GM18508 (cell line): ENCODE data around the gene ITGA11.
"Not testable (repeated sequence)": the region's sequence is repeated elsewhere in the genome, so short reads cannot be mapped to it uniquely, and the experiment has no call there.

Source experiments
- ATAC-seq: cut with Tn5 transposase; IDR thresholded peaks from one replicate; pipeline ENCODE4 v1.9.1; 2021; ENCODE audit warnings: moderate number of reproducible peaks; ENCODE audit not compliant: insufficient read depth, unreplicated experiment

The ITGA11 gene

DNA sequence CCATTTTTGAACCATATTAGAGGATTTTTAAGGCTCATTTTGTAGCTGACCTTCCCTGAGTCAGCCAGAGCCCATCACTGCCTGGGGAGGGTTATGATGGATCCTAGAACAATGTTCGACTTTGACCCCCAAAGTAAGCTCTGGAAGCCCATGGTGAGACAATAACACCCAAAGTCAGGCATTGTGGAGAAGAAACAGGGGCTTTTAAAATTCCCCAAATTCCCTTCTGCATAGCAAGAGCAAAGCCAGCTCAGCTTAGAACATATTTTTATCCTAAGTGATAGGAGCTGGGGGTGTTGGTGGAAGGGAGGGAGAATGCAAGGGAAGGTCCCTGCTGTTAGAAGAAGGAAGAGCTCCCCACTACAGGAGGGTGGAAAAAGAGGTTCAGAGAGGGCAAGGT lies 4.0 kb downstream of the ITGA11 start:
- ATAC-seq = no peak

DNA sequence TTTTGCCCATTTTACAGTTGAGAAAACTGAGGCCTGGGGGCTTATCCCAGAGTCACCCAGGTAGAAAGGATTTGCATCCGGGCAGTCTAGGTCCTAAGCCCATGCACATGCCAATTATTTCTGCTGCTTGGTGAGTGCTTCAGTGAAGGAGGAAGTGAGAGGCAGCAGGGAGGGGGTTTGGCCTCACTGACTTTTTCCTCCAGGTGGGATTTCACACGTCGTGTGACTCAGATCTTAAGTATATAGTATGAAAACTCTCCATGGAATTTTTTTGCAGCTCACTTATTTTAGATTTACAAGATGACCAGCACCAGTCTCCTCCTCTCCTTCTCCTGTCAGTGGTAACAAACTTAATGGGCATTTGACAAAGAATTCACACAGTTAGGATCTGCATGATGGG lies 4.6 kb downstream of the ITGA11 start:
- no peak for ATAC-seq

DNA sequence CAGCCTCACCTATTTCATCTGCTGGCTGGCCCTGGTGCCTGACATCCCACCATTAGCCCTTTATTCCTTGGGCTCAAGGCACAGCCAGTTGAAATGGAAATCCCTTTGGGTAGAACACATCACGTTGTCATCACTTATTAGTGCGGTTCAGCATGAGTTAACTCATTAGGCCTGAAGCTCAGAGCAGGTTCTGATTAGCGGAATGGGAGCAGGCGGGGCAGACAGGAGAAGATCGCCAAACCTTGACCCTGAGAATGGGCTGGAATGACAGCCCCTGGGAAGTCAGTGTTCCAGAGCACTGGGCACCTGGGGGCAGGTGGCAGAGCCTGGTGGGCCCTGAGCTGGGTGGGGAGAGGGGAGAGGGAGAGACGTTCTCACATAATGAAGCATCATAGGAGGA lies 5.8 kb downstream of the ITGA11 start:
- no peak for ATAC-seq

DNA sequence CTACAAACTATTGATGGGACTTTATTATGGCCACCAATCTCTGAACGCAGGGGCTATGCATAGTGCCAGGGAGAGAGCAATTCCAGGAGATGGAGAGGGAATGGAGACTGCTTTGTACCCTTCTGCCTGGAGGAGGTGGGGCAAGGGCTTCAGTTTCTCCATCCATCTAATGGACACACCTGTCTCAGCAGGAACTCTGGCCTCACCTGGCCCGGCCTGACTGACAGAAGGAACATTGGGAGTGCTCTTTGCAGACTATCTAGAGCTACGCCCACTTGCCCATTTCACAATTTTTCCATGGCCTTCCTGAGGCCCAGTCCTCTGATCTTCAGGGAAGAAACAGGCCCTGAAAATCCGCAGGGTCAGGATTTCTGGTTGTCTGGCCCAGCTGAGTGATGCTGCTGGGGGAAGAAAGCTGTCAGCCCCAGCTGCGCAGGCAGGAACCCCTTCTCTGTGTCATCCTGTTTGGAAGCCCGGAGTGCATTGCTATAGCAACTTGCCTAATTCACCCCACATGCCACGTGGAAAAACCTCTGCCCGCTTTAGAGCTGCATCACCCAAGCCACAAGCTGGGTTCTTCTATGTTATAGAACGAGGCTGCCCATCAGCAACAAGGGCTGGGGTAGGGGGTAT lies 6.4 kb downstream of the ITGA11 start:
- ATAC-seq = no peak

DNA sequence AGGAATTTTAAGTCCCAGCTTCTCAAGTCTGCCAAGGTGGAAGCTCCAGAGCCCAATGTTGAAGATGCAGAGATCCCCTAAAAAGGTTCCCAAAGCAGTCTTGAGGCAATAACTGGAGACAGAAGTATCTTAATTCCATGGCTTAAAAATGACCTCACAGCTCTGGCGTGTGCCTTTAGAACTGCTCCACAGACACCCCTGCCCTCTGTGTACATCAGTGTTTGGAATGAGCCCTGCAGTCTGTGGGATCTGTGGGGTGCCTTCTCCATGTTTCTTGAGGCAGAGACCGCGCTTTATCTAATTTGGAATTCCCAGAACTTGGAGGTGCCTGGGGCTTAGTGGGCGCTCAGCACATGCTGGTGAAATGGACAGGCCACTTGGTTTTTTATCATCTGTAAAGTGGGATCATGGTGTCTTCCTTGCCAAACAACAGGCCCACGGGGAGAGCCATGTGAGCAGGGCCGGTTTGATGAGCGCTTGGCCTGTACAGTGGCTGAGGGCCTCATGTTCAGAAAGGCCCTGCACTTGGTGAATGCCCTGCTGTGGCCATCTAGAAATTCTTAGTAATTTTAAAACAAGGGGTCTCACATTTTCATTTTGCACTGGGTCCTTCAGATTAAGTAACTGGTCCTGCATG lies 7.1 kb downstream of the ITGA11 start:
- no peak for ATAC-seq

DNA sequence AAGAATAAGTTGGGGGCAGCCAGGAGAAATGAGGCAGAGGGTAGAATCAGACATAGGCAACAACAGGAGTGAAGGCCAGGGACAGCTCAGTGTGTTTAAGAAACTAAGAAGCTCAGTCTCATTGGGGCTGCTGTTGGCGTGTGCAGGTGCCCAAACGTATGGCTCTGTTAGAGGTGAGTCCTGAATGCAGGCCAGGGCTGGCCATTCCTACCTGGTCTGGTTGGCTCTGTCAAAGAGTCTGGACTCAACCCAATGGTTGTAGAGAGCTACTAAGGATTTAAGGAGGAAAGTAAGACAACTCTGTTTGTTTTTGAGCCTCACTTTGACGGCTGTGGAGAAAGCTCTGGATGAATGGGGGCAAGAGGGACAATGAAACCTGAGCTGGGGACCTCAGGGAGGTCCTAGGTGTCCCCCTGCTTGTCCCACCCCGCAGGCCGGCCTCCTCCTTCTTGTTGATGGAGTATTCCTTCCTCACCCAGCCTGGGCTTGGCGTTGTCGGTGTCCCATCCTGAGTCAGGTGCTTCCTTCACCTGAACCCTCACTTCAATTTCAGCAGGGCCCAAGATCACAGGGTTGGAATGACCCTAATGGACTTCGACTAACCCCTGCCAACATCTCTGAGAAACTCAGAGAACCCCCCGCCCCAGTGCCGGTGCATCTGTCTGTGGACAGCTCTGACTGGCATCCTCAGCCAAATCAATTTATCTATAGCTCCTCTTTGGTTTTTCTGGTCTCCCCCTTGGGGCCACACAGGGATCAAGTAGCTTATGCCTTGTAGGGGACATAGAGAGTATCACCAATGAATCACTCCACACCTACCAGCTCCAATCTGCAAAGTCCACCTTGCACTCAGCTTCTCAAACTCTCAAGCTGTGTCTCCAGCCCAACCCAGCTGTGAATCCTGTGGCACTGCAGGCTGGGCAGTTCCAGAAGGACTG lies 8.3 kb downstream of the ITGA11 start:
- ATAC-seq = no peak

DNA sequence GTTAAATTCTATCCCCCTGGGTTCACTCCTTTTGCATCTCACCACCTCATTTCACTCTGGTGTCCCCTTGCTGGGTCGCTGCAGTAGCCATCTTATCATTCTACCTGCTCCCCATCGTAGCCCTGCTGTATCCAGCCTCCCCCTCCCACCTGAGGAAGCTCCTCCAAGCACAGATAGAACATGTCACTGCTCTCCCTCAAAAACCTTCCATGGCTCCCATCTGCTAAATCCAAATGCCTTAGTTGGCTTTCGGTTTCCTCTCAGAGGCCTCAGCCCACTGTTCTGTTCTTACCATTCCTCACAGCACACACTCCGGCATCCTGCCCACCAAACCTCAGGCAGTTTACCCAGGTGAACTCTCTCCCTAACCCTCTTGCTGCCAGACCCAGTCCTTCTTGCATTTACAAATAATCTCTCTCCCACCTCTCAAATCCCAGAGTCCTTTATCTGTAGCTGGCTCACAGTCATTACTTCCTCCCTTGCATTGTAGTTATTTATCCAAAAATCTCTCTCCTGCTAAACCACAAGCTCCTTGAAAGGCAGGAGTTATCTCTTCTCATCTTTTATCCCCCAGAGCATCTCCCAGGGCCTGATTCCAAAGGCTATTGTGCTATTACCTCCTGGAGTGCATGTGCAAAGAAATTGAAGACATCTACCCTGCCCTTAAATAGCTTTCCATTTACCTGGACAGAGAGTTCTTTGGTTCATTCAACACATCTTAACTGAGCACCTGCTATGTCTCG lies 9.4 kb downstream of the ITGA11 start:
- ATAC-seq = not testable (repeated sequence)

DNA sequence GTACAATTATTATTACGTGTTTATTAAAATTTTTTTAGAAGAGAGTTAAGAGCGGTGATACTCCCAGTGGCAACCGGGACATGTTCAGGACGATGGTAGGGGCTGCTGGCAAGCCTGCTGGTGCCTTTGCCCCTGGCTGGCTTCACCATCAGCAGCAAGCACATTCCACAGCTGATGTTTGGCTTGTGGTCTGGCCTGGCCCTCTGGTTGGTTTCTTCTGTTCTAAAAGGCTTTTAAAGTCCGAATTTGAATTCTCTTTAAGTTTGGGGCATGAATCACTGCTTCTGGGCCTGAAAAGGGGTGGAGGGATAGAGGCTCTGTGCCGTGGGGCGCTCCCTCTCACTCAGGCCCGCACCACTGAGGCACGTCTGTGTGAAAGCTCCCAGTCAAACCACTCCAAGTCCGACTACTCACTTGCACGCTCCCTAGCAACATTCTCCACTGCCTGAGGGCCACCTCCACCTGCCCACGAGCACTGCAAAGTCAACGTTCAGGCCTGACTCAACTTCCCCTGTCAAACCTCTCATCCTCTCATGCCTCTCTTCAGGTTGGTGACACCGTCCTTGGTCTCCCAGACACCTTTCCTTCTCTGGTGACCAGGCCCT lies 10.1 kb downstream of the ITGA11 start:
- ATAC-seq = no peak

DNA sequence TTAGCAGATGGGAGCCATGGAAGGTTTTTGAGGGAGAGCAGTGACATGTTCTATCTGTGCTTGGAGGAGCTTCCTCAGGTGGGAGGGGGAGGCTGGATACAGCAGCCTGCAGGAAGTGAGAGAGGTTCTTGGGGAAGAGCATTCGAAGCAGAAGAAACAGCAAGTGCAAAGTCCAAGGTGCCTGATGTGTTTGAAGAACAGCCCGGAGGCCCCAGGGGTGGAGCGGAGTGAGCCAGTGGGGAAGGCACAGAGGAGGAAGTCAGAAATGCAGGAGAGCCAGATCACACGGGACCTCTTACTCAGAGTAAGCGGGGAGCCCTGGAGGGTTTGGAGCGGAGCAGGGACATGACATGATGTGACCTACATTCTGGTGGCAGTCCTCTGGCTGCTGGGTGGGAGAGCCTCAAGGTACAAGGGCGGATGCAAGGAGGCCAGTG lies 10.8 kb downstream of the ITGA11 start:
- no peak for ATAC-seq

DNA sequence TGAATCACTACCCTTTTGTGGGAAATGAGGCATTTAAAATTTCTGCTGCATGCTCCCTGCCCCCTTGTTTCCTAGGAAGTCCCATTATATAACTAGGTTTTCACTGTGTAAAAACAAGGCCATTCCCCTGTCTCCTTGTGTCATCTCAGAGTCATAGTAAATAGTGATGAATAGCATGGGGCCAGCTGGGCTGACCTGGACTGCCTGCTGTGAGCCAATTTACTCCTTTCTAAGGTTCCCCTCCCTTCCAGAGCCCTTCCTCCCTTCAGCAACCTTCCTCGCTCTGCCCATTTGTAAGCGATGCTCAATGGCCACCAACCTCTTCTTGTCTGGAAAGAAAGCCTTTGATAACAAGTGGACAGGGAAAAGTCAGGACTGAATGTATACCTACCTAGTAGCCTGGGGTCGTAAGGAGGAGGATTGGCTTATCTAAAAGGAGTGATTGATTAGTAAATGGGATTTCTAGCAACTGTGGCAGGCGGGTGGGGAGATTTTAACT lies 11.7 kb downstream of the ITGA11 start:
- no peak for ATAC-seq

DNA sequence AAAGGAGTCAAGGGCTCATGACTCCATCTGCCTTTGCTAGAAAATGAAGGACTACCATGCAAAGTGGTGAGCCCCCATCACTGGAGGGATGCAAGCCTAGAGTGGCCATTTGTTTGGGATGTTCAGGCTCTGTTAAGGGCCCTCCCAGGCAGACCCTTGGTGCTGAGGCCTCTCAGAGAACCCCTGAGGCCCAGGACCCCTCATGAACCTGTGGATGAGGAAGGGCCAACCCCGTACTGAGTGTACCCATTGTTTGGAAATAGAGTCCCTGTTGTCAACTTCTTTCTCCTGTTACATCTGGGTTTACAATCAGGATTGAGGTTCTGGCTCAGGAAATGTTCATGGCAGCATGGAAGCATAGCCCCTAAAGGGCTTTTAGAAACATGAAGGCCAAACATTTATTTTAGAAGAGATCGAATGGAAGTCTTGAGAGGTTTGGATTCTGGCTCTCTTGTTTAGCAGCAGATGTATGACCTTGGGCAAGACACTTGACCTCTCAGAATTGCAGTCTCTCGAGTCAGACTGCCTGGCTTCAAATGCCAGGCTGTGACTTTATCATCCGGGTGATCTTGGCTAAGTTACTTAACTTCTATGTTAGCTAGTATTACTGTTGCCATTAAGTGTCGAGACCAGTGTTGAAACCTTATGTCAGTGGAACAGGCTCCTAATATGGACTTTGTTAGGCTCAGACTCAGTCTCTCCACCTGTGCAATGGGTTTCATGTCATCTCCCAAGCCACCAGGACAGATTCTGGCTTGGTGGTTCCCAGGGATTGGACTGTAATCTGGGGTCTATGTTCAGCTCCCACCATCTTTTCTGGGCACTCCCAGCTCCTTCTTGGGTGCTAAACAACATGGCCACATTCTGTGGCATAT lies 12.4 kb downstream of the ITGA11 start:
- ATAC-seq = no peak

DNA sequence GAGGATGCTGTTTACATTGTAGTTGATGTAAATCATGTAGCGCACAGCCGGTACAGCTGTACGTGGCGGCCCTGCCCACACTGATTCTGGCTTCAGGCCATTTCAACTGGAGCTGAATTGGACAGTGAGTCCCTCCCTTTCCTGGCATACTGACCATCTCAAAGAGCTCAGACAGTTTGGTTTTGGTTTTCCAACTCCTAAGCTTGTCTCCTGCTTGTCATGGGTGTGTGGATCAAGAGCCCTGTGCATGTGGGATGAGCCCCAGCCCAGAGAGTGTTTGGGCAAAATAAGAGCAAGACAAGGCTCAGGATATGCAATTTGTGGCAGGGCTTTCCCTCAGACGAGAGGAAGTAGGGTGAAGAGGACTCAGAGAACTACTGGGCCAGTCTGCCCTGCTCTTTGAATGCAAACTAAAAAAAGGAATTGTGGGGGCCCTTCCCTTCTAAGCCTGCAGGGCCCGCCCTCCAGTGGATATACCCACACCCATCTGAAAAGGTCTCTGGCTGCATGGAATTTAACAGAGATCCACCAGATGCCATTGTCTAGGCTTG lies 13.3 kb downstream of the ITGA11 start:
- no peak for ATAC-seq

DNA sequence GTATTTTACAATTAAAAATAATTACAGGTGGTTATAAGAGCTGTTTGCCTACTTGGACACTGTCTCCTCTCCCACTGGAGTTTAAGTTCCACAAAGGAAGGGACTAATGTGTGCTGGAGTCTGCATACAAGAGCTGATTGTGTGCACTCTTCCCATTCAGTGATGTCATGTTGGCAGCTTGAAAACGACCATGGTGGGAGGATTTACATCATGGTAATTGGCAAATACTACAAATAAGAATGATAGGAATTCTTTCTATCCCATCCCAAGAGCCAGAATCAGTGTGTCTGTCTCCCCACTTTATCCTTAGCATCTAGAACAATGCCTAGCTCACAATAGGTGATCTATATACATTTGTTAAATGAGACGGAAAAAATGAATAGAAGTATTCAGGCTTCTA lies 14.1 kb downstream of the ITGA11 start:
- ATAC-seq = no peak

DNA sequence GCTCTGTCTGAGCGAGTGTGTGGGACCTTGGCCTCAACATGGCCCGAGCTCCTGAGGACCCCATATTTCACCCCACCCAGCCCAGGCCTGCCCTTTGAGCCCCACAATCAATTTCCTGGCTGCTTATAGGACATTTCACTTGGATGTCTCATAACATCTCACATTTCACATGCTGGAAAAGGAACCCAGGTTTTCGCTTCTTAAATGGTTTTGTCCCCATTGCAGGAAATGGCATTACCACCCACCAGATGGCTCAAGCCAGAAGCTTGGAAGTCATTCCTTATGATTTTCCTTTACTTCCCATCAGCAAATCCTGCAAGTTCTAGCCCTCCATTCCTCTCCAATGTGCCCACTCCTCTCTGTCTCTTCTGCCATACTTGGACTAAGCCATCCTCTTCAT lies 14.9 kb downstream of the ITGA11 start:
- ATAC-seq = no peak

DNA sequence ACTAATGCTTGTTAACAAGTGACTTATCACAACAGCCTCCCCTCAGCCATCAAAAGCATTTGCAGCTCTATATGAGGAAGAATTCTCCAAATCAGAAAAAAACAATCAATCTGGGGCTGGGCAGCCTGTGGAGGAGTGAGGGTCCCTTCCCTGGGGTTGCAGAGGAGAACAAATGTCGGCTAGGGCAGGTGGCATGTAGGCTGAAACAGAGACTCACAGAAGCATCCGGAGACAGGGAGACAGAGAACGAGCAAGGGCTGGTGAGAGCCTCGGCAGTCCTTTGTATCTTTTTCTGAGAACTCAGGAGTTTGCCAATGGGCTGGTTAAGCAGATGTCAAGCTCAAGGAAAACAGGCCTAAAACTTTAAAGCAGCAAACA lies 15.8 kb downstream of the ITGA11 start:
- ATAC-seq = no peak

DNA sequence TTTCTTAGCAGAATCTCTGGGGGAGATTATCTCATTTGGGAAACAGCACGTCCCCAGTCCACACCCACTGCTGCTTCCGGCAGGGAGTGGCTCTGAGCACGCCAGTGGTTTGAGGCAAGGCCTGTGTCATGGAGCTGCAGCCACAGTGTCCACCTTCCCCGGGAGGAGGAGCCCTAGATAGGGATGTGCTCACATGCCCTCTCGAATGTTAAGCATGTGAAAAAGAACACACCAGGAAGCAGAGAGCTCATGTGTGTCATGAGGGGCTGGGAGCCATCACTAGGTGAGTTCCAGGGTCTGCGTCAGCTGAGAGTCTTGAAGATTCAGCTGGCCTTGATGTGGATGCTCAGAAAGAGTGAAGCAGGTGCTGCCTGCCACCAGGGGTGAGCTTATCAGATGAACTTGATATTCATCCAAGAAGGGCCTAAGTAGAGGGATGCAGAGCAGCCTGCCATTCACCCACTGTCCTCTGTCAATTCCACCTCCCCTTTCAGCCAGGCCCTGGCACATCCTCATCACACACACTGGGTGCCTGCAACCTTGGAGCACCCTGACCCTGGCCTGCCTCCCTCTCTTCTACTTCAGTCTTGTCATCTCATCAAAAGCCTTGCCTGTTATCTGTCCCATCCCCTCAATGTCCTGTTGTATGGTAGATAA lies 16.3 kb downstream of the ITGA11 start:
- no peak for ATAC-seq

DNA sequence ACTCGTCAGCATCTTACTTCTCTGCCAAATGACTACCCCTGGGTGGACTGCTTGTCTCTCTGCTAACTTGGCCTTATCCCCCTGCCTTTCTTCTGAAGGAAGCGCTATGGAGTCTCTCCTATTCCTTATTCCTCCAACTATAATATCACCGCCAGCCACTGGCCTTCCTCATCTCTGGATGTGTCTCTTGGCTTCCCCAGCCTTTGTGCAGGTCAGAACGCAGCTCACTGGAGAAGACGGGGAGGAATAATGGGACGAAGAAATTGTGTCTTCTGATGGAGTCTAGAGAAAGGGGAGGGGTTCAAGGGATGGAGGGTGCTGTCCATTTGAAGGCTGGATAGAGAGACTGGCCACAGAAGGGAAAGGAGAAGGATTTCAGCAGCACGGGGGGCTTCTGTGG lies 16.9 kb downstream of the ITGA11 start:
- no peak for ATAC-seq

DNA sequence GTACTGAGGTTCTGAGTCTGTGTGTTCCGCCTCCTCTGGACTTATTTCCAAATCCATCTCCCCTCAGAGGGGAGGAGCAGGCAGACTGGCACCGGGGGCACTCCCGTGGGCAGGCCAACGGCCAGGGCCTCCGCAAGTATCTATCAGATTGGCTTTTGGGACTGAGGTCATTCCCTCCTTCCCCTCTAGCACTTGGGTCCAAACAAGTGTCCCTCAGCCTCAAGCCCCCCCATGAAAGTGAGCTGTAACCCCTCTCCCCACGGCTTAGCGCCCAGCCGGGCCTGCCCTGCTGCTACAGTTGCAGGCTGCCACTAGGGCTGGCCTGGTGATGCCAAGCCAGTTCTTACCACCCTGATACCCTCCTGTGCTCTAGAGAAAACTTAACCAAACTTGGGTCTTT lies 17.4 kb downstream of the ITGA11 start:
- ATAC-seq = no peak
